ENCODE results near the gene SUFU. TPM values are rescaled to one million over a fixed set of nuclear protein-coding genes. Genes with fewer than 3 reads are reported as not detected.

Gene SUFU
- total and polyA plus RNA-seq, 5 donors from 2014 or later, result 2.4 to 17.8 (median 5.0) TPM

DNA sequence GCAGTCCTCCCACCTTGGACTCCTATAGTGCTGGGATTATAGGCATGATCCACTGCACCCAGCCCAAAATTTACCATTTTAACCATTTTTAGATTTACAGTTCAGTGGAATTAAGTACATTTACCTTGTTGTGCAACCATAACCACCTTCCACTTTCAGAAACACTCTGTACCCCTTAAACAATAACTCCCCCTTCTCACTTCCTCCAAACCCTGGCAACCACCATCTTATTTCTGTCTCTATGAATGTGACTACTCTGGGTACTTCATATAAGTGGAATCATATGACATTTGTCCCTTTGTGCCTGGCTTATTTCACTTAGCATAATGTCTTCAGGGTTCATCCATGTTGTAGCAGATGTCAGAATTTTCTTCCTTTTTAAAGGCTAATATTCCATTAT is 33.6 kb downstream of the SUFU start:
- Histone ChIP-seq H3K4me3 (ENCODE audit: low read depth, low read length) (no peak overlapping the region), H3K36me3 (ENCODE audit: control insufficient read depth, insufficient read depth, low read length) (peaks cover 3% of the 10 kb centered on the region), H3K27me3 (ENCODE audit: control insufficient read depth, insufficient read depth, low read length) (no peaks in the 10 kb centered on the region), H3K9me3 (ENCODE audit: control insufficient read depth in 2 of 2, low read length in 2 of 2) (no peaks in the 10 kb centered on the region), H3K27ac (ENCODE audit: insufficient read depth, low read length, poor library complexity, severe bottlenecking) (no peak overlapping the region), H3K4me1 (ENCODE audit: control insufficient read depth, insufficient read depth, low read length, poor library complexity, severe bottlenecking) (no peaks in the 10 kb centered on the region)
- peak overlapping the region in 1 of 3 donors; percentile 64 for H3K27ac Mint-ChIP-seq
- H3K36me3 Mint-ChIP-seq, result peaks cover 22% of the 10 kb centered on the region
- peaks cover 6 to 17% (median 10%) of the 10 kb centered on the region in 4 donors for H3K4me1 Mint-ChIP-seq
- H3K4me3 Mint-ChIP-seq, result no peak overlapping the region
- H3K27me3 Mint-ChIP-seq, result no peaks in the 10 kb centered on the region
- no peaks in the 10 kb centered on the region for H3K9me3 Mint-ChIP-seq
- DNase-seq (no peak), ATAC-seq (ENCODE audit: low read depth in 2 of 2) (no peak)

DNA sequence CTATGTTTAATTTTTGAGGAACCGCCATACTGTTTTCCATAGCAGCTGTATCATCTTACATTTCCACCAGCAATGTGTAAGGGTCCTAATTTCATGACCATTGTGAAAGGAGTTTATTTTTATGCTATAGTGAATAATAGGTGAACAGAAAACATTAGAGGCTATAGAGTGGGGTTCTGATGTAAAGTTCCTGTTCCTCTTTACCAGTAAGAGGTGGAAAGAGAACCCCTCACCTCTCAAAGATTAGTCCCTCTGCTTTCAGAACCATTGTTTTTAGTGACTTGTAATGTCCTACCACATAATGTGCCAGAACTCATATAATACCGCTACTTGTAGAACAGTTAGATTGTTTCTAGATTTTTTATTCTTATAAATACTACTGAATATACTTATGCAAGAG is 34.2 kb downstream of the SUFU start:
- H3K27ac Mint-ChIP-seq, result peak overlapping the region in 1 of 3 donors; percentile 64
- peaks cover 21% of the 10 kb centered on the region for H3K36me3 Mint-ChIP-seq
- DNase-seq (no peak), ATAC-seq (ENCODE audit: low read depth in 2 of 2) (no peak)
- H3K27ac ChIP-seq (ENCODE audit: insufficient read depth, low read length, poor library complexity, severe bottlenecking), result no peak overlapping the region
- no peaks in the 10 kb centered on the region for H3K4me1 ChIP-seq (ENCODE audit: control insufficient read depth, insufficient read depth, low read length, poor library complexity, severe bottlenecking)
- H3K9me3 Mint-ChIP-seq, result no peaks in the 10 kb centered on the region
- no peak overlapping the region for H3K4me3 ChIP-seq (ENCODE audit: low read depth, low read length)
- peaks cover 3% of the 10 kb centered on the region for H3K36me3 ChIP-seq (ENCODE audit: control insufficient read depth, insufficient read depth, low read length)
- H3K27me3 ChIP-seq (ENCODE audit: control insufficient read depth, insufficient read depth, low read length), result no peaks in the 10 kb centered on the region
- H3K4me3 Mint-ChIP-seq, result no peak overlapping the region
- no peaks in the 10 kb centered on the region for H3K27me3 Mint-ChIP-seq
- H3K9me3 ChIP-seq (ENCODE audit: control insufficient read depth in 2 of 2, low read length in 2 of 2), result no peaks in the 10 kb centered on the region
- H3K4me1 Mint-ChIP-seq, result peaks cover 6 to 17% (median 9%) of the 10 kb centered on the region in 4 donors

DNA sequence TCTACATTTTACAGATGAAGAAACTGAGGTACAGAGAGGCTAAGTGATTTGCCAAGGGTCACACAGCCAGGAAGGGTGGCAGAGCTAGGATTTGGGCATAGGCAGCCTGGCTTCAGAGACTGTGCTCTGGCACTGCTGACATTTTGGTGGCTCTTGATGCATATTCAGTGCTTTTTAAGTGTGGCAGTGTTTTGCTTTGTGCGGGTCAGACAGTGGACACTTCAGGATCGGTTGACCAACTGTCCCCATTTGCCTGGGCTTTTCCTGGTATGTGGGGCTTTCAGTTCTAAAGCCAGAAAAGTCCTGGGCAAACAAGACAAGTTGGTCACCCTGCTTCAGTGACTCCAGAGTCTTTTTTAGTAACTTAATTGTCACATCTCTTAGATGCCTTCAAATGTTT is 35.0 kb downstream of the SUFU start:
- H3K4me1 Mint-ChIP-seq, result peaks cover 6 to 17% (median 10%) of the 10 kb centered on the region in 4 donors
- DNase-seq (no peak), ATAC-seq (ENCODE audit: low read depth in 2 of 2) (no peak)
- H3K27me3 Mint-ChIP-seq, result no peaks in the 10 kb centered on the region
- H3K27ac ChIP-seq (ENCODE audit: insufficient read depth, low read length, poor library complexity, severe bottlenecking), result no peak overlapping the region
- H3K9me3 Mint-ChIP-seq, result no peaks in the 10 kb centered on the region
- H3K4me1 ChIP-seq (ENCODE audit: control insufficient read depth, insufficient read depth, low read length, poor library complexity, severe bottlenecking), result no peaks in the 10 kb centered on the region
- no peaks in the 10 kb centered on the region for H3K27me3 ChIP-seq (ENCODE audit: control insufficient read depth, insufficient read depth, low read length)
- H3K36me3 ChIP-seq (ENCODE audit: control insufficient read depth, insufficient read depth, low read length), result no peaks in the 10 kb centered on the region
- no peak overlapping the region for H3K27ac Mint-ChIP-seq
- H3K4me3 Mint-ChIP-seq, result no peak overlapping the region
- H3K36me3 Mint-ChIP-seq, result peaks cover 20% of the 10 kb centered on the region
- no peak overlapping the region for H3K4me3 ChIP-seq (ENCODE audit: low read depth, low read length)
- H3K9me3 ChIP-seq (ENCODE audit: control insufficient read depth in 2 of 2, low read length in 2 of 2), result no peaks in the 10 kb centered on the region

DNA sequence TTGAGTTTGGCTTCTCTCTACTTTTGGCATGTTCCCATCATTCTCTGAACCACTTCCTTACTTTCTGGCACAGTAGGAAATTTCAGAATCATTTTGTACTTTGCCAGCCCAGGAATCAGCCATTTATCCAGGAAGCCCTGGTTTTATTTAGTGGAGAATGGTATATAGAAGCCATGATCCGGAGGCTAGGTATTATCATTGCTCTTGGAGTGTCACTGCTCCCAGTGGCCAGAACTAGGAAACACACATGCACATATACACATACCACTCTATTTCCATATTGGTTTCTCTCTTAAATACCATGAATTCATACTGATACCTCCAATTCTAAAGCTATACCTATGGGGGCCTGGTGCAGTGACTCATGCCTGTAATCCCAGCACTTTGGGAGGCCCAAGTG is 36.3 kb downstream of the SUFU start:
- Mint-ChIP-seq H3K27ac (no peak overlapping the region), H3K27me3 (no peaks in the 10 kb centered on the region), H3K4me3 (no peak overlapping the region), H3K9me3 (no peaks in the 10 kb centered on the region), H3K4me1 (peaks cover 6 to 19% (median 11%) of the 10 kb centered on the region in 4 donors), H3K36me3 (peaks cover 21% of the 10 kb centered on the region)
- ATAC-seq (ENCODE audit: low read depth in 2 of 2) (no peak), DNase-seq (peak in 1 of 3 donors; percentile 16)
- no peaks in the 10 kb centered on the region for H3K9me3 ChIP-seq (ENCODE audit: control insufficient read depth in 2 of 2, low read length in 2 of 2)
- no peak overlapping the region for H3K4me3 ChIP-seq (ENCODE audit: low read depth, low read length)
- H3K27ac ChIP-seq (ENCODE audit: insufficient read depth, low read length, poor library complexity, severe bottlenecking), result no peak overlapping the region
- H3K27me3 ChIP-seq (ENCODE audit: control insufficient read depth, insufficient read depth, low read length), result no peaks in the 10 kb centered on the region
- H3K36me3 ChIP-seq (ENCODE audit: control insufficient read depth, insufficient read depth, low read length), result no peaks in the 10 kb centered on the region
- H3K4me1 ChIP-seq (ENCODE audit: control insufficient read depth, insufficient read depth, low read length, poor library complexity, severe bottlenecking), result no peaks in the 10 kb centered on the region

DNA sequence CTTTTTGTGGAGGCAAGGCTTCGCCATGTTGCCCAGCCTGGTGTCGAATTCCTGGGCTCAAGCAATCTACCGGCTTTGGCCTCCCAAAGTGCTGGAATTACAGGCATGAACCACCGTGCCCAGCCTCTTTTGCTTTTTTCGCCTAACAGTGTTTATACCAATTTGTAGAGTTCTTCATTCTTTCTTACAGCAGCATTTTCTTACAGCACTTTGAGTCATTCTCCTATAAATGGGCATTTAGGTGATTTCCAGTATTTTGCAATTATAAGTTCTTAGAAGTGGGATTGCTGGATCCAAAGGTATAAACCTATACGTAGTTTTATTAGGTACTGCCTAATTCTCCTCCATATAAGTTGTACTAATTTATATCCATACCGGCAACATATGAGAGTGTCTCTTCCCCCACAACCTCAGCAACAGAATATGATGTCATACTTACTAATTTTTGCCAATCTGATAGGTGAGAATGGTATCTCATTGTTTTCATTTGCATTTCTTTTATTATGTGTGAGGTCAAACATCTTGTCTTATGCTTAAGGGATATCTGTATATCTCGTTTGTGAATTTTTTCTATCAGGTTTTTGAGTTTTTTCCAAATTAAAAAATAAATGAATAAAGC is 39.1 kb downstream of the SUFU start:
- no peaks in the 10 kb centered on the region for H3K4me1 ChIP-seq (ENCODE audit: control insufficient read depth, insufficient read depth, low read length, poor library complexity, severe bottlenecking)
- H3K36me3 ChIP-seq (ENCODE audit: control insufficient read depth, insufficient read depth, low read length), result no peaks in the 10 kb centered on the region
- no peaks in the 10 kb centered on the region for H3K27me3 ChIP-seq (ENCODE audit: control insufficient read depth, insufficient read depth, low read length)
- Mint-ChIP-seq H3K4me3 (no peak overlapping the region), H3K27ac (no peak overlapping the region), H3K27me3 (no peaks in the 10 kb centered on the region), H3K36me3 (peaks cover 16% of the 10 kb centered on the region), H3K4me1 (peaks cover 9 to 19% (median 11%) of the 10 kb centered on the region in 4 donors), H3K9me3 (no peaks in the 10 kb centered on the region)
- no peak overlapping the region for H3K27ac ChIP-seq (ENCODE audit: insufficient read depth, low read length, poor library complexity, severe bottlenecking)
- H3K4me3 ChIP-seq (ENCODE audit: low read depth, low read length), result no peak overlapping the region
- no peaks in the 10 kb centered on the region for H3K9me3 ChIP-seq (ENCODE audit: control insufficient read depth in 2 of 2, low read length in 2 of 2)
- ATAC-seq (ENCODE audit: low read depth in 2 of 2), result no peak
- no peak for DNase-seq

DNA sequence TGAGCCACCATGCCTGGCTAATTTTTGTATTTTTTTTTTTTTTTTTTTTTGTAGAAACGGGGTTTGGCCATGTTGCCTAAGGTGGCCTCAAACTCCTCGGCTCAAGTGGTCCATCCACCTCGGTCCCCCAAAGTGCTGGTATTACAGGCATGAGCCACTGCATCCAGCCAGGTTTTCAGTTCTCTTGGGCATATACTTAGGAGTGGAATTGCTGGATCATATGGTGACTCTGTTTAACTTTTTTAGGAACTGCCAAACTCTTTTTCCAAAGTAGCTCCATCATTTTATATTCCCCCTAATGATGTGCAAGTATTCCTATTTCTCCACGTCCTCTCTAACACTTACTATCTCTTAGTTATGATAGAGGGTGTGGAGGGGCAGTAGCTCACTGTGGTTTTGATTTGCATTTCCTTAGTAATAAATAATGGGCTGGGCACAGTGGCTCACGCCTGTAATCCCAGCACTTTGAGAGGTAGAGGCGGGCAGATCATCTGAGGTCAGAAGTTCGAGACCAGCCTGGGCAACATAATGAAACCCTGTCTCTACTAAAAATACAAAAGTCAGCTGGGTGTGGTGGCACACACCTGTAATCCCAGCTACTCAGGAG is 41.6 kb downstream of the SUFU start:
- Mint-ChIP-seq H3K27me3 (no peaks in the 10 kb centered on the region), H3K27ac (peak overlapping the region in 1 of 3 donors; percentile 38), H3K36me3 (peaks cover 28% of the 10 kb centered on the region), H3K4me3 (no peak overlapping the region), H3K4me1 (peaks cover 4 to 18% (median 10%) of the 10 kb centered on the region in 4 donors), H3K9me3 (no peaks in the 10 kb centered on the region)
- Histone ChIP-seq H3K27me3 (ENCODE audit: control insufficient read depth, insufficient read depth, low read length) (no peaks in the 10 kb centered on the region), H3K9me3 (ENCODE audit: control insufficient read depth in 2 of 2, low read length in 2 of 2) (no peaks in the 10 kb centered on the region), H3K27ac (ENCODE audit: insufficient read depth, low read length, poor library complexity, severe bottlenecking) (no peak overlapping the region), H3K36me3 (ENCODE audit: control insufficient read depth, insufficient read depth, low read length) (no peaks in the 10 kb centered on the region), H3K4me1 (ENCODE audit: control insufficient read depth, insufficient read depth, low read length, poor library complexity, severe bottlenecking) (no peaks in the 10 kb centered on the region), H3K4me3 (ENCODE audit: low read depth, low read length) (no peak overlapping the region)
- ATAC-seq (ENCODE audit: low read depth in 2 of 2) (no peak), DNase-seq (no peak)

DNA sequence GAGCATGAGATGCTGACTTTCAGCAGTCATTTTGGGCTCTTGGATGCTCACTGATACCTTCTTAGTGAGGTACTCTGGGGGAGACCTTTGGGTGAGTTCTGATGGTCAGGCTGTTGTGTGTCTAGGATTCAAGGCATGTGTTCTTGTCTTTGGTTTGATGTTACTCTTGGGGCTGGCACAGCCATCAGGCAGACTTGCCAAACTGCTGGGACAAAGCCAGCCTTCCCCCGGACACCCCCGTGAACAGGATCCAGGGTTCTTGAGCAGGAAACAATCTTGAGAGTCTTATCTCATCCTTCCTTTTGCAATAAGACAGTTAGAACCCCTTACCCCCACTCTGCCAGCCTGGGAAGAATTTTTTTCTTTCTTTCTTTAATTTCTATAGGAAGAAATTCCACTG is 42.2 kb downstream of the SUFU start:
- no peaks in the 10 kb centered on the region for H3K9me3 ChIP-seq (ENCODE audit: control insufficient read depth in 2 of 2, low read length in 2 of 2)
- H3K27ac Mint-ChIP-seq, result no peak overlapping the region
- DNase-seq (no peak), ATAC-seq (ENCODE audit: low read depth in 2 of 2) (no peak)
- no peak overlapping the region for H3K4me3 Mint-ChIP-seq
- H3K36me3 ChIP-seq (ENCODE audit: control insufficient read depth, insufficient read depth, low read length), result peaks cover 3% of the 10 kb centered on the region
- H3K9me3 Mint-ChIP-seq, result no peaks in the 10 kb centered on the region
- no peaks in the 10 kb centered on the region for H3K4me1 ChIP-seq (ENCODE audit: control insufficient read depth, insufficient read depth, low read length, poor library complexity, severe bottlenecking)
- H3K27me3 ChIP-seq (ENCODE audit: control insufficient read depth, insufficient read depth, low read length), result no peaks in the 10 kb centered on the region
- peaks cover 31% of the 10 kb centered on the region for H3K36me3 Mint-ChIP-seq
- no peak overlapping the region for H3K4me3 ChIP-seq (ENCODE audit: low read depth, low read length)
- peaks cover 4 to 17% (median 10%) of the 10 kb centered on the region in 4 donors for H3K4me1 Mint-ChIP-seq
- H3K27me3 Mint-ChIP-seq, result no peaks in the 10 kb centered on the region
- no peak overlapping the region for H3K27ac ChIP-seq (ENCODE audit: insufficient read depth, low read length, poor library complexity, severe bottlenecking)
